ENCODE data around the gene KRTAP10-10.

DNA sequence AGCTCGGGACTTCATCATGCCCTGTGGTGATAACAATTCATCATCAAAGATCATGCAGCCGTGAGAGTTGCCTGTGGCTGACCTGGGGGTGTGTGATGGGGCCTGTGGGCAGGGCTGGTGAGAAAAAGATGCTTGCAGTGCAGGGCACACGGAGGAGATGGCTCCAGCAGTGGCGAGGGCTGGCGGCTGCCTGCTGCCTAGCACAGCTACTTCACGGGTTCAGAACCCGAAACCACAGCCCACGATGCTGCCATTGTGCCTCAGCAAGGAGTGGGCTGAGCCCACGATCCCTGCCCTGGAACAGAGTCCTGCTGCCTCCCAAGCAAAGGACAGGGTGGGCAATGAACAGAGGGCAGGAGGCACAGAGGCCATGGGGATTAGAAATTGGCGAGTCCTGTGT, 10.9 kb upstream of the KRTAP10-10 start:
- TF ChIP-seq, protein P1, sequence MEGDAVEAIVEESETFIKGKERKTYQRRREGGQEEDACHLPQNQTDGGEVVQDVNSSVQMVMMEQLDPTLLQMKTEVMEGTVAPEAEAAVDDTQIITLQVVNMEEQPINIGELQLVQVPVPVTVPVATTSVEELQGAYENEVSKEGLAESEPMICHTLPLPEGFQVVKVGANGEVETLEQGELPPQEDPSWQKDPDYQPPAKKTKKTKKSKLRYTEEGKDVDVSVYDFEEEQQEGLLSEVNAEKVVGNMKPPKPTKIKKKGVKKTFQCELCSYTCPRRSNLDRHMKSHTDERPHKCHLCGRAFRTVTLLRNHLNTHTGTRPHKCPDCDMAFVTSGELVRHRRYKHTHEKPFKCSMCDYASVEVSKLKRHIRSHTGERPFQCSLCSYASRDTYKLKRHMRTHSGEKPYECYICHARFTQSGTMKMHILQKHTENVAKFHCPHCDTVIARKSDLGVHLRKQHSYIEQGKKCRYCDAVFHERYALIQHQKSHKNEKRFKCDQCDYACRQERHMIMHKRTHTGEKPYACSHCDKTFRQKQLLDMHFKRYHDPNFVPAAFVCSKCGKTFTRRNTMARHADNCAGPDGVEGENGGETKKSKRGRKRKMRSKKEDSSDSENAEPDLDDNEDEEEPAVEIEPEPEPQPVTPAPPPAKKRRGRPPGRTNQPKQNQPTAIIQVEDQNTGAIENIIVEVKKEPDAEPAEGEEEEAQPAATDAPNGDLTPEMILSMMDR (optimal IDR thresholded peaks at IDR 0.05 in 1 of 3, IDR thresholded peaks at IDR 0.05 in 1 of 3, conservative IDR thresholded peaks at IDR 0.05 in 1 of 3; ENCODE audit: extremely low read depth in 1 of 3, insufficient read depth in 2 of 3, low read length in 3 of 3) = no peak
- TF ChIP-seq EZH2 (IDR thresholded peaks at IDR 0.05; ENCODE audit: low read length) = no peak

Data from keratinocyte (primary cell).